CD4-positive, alpha-beta memory T cell (primary cell): ENCODE measurements around the gene CST7. TPM values are rescaled to one million over a fixed set of nuclear protein-coding genes. Genes with fewer than 3 reads are reported as not detected.
A peak's percentile ranks its signal among the peaks of the same experiment; 100 is the strongest.
"Not testable (repeated sequence)": the region's sequence is repeated elsewhere in the genome, so short reads cannot be mapped to it uniquely, and the experiment has no call there.

ENCODE experiments used
- CTCF ChIA-PET: fragments of 350-600 bp; sonication (Branson Sonifier 250); formaldehyde crosslinking; loops from one replicate; lab custom pipeline; 2021; ENCODE audit warnings: inconsistent platforms; ENCODE audit not compliant: partially characterized antibody; lab: Charles Lee
- POLR2A ChIA-PET: fragments of 350-600 bp; sonication (Branson Sonifier 250); formaldehyde crosslinking; loops from one replicate; lab custom pipeline; 2021; ENCODE audit not compliant: partially characterized antibody; lab: Charles Lee
- DNase-seq, 5 donors: peaks; one replicate each; pipeline versions ENCODE4 v3.0.0 to v3.0.0-alpha.2; 2020 to 2022; ENCODE audit warnings: mixed read lengths in 1 of 5
- H3K27ac ChIP-seq: one replicate; pipeline ENCODE4 v1.7.0; 2013; ENCODE audit warnings: low read depth, low read length
- H3K27me3 ChIP-seq: 2 replicates; pipeline ENCODE4 v1.7.0; 2013; ENCODE audit warnings: mild to moderate bottlenecking, low read length, moderate library complexity; ENCODE audit not compliant: insufficient read depth
- H3K36me3 ChIP-seq: 2 replicates; pipeline ENCODE4 v1.7.0; 2013; ENCODE audit warnings: mild to moderate bottlenecking, low read length, moderate library complexity; ENCODE audit not compliant: insufficient read depth
- H3K4me1 ChIP-seq: 2 replicates; pipeline ENCODE4 v1.7.0; 2013; ENCODE audit warnings: mild to moderate bottlenecking, low read length, moderate library complexity; ENCODE audit not compliant: insufficient read depth
- H3K4me3 ChIP-seq, 2 donors: one replicate each; pipeline ENCODE4 v1.7.0; 2013; ENCODE audit warnings: low read length in 2 of 2, mild to moderate bottlenecking in 1 of 2
- H3K9me3 ChIP-seq, 2 donors: one replicate each; pipeline ENCODE4 v1.7.0; 2013; ENCODE audit warnings: low read length in 2 of 2, control low read depth in 1 of 2; ENCODE audit not compliant: control insufficient read depth in 1 of 2
- H3K27ac Mint-ChIP-seq, 7 donors: one replicate each; pipeline ENCODE4 v1.8.0; 2020 to 2021; ENCODE audit warnings: mixed read lengths in 7 of 7, mild to moderate bottlenecking in 6 of 7, inconsistent platforms in 3 of 7, moderate library complexity in 3 of 7
- H3K27me3 Mint-ChIP-seq, 2 donors: one replicate each; pipeline ENCODE4 v1.8.0; 2020 to 2021; ENCODE audit warnings: mixed read lengths in 2 of 2
- H3K36me3 Mint-ChIP-seq, 2 donors: one replicate each; pipeline ENCODE4 v1.8.0; 2020 to 2021; ENCODE audit warnings: mixed read lengths in 2 of 2, inconsistent platforms in 1 of 2, mild to moderate bottlenecking in 1 of 2
- H3K4me1 Mint-ChIP-seq, 4 donors: one replicate each; pipeline ENCODE4 v1.8.0; 2020 to 2021; ENCODE audit warnings: mixed read lengths in 4 of 4, mild to moderate bottlenecking in 1 of 4
- H3K4me3 Mint-ChIP-seq, 8 donors: one replicate each; pipeline ENCODE4 v1.8.0; 2020 to 2021; ENCODE audit warnings: mixed read lengths in 8 of 8, mild to moderate bottlenecking in 7 of 8, moderate library complexity in 6 of 8, inconsistent platforms in 3 of 8
- H3K9me3 Mint-ChIP-seq, 8 donors: one replicate each; pipeline ENCODE4 v1.8.0; 2020 to 2021; ENCODE audit warnings: mixed read lengths in 8 of 8, mild to moderate bottlenecking in 5 of 8, inconsistent platforms in 3 of 8, moderate library complexity in 1 of 8
- intact Hi-C: fragments of 100-400 bp; cut with micrococcal nuclease; formaldehyde crosslinking; loops from one replicate; pipeline ENCODE4 v1.15.1; 2023
- polyA plus RNA-seq, 2 donors: library from polyadenylated mRNA; unstranded; fragments of 300-500 nt; fragmentation: Illumina TruSeq; gene quantifications; one replicate each; pipeline ENCODE4 v1.2.3, GENCODE V29; 2021
- total RNA-seq, 2 experiments: library from RNA; stranded (reverse); gene quantifications; one replicate each; pipeline ENCODE4 v1.2.3, GENCODE V29; 2021

Gene CST7
- total and polyA plus RNA-seq, 4 experiments from 2014 or later: 23.2 to 62.8 (median 40.5) TPM

GRCh38 chr20:24929867-24930723 lies 19.0 kb upstream of the CST7 start:
- H3K4me3 ChIP-seq, H3K4me3 Mint-ChIP-seq, H3K36me3 ChIP-seq, H3K27me3 ChIP-seq, H3K9me3 ChIP-seq, H3K27me3 Mint-ChIP-seq, H3K36me3 Mint-ChIP-seq, H3K27ac ChIP-seq, H3K9me3 Mint-ChIP-seq: not testable (repeated sequence)
- peak in 1 of 5 donors; percentile 30 for DNase-seq
- CTCF ChIA-PET: interaction anchor here (1.1 to 4.6 kb wide), 15 partner anchors 9 to 929 kb away, joined by 3 to 31 read pairs (median 6); partner anchors contain the start of gene CST7
- intact Hi-C loops: loop anchor here (2.0 kb wide), 1 partner anchor 19 kb away; the partner anchor contains the start of gene CST7
- POLR2A ChIA-PET: interaction anchor here (1.2 to 3.2 kb wide), 3 partner anchors 21 to 64 kb away, joined by 4 to 19 read pairs (median 5); partner anchors contain the start of gene APMAP
- Mint-ChIP-seq H3K4me1 (peaks cover 20 to 35% (median 28%) of the 10 kb centered on the region in 4 donors), H3K27ac (peak overlapping the region in 6 of 7 donors; percentile 29 to 66 (median 50))
- peaks cover 24% of the 10 kb centered on the region for H3K4me1 ChIP-seq

DNA sequence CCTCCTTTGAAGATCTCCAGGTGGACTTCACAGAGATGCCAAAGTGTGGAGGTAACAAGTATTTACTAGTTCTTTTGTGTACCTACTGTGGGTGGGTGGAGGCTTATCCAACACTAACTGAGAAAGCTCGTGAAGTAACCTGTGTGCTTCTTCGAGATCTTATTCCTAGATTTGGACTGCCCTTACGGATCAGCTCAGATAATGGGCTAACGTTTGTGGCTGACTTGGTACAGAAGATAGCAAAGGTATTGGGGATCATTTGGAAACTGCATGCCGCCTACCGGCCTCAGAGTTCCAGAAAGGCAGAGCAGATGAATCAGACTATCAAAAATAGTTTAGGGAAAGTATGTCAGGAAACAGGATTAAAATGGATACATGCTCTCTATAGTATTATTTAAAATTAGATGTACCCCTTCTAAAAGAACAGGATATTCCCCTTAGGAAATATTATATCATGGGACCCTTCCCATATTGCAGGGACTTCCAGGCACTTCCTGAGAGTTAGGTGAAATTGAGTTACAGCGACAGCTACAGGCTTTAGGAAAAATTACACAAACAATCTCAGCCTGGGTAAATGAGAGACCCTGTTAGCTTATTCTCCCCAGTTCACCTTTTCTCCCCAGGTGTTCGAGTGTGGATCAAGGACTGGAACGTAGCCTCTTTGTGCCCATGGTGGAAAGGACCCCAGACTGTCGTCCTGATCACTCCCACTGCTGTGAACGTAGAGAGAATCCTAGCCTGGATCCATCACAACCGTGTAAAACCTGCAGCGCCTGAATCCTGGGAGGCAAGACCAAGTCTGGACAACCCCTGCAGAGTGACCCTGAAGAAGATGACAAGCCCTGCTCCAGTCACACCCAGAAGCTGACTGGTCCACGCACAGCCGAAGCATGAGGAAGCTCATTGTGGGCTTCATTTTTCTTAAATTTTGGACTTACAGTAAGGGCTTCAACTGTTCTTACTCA lies 18.1 kb upstream of the CST7 start:
- peaks cover 24% of the 10 kb centered on the region for H3K4me1 ChIP-seq
- intact Hi-C loops: loop anchor here (2.0 kb wide), 1 partner anchor 18 kb away; the partner anchor contains the start of gene CST7
- not testable (repeated sequence) for DNase-seq, H3K27me3 ChIP-seq, H3K36me3 Mint-ChIP-seq, H3K9me3 Mint-ChIP-seq, H3K27me3 Mint-ChIP-seq, H3K27ac ChIP-seq, H3K36me3 ChIP-seq, H3K9me3 ChIP-seq
- Mint-ChIP-seq H3K4me1 (peaks cover 20 to 35% (median 28%) of the 10 kb centered on the region in 4 donors), H3K4me3 (peak overlapping the region in 6 of 8 donors; percentile 19 to 75 (median 59)), H3K27ac (peak overlapping the region; percentile 29 to 88 (median 73))
- ChIA-PET CTCF (interaction anchor here (0.8 to 4.6 kb wide), 23 partner anchors 10 to 930 kb away, joined by 3 to 31 read pairs (median 4); partner anchors contain the start of gene CST7), POLR2A (interaction anchor here (0.6 to 3.2 kb wide), 8 partner anchors 18 to 160 kb away, joined by 3 to 19 read pairs (median 5); partner anchors contain the start of genes APMAP and CST7)
- peak overlapping the region in 1 of 2 donors; percentile 11 for H3K4me3 ChIP-seq

DNA sequence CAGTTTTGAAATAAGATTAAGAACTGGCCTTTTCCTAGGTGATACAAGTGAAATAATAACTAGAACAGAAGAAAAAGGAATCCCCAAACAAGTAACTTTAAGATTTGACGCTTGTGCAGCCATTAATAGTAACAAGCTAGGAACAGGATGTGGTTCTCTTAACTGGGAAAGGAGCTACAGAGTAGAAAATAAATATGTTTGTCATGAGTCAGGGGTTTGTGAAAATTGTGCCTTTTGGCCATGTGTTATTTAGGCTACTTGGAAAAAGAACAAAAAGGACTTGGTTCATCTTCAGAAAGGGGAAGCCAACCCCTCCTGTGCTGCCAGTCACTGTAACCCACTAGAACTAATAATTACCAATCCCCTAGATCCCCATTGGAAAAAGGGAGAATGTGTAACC lies 17.2 kb upstream of the CST7 start:
- POLR2A ChIA-PET: interaction anchor here (0.6 to 3.2 kb wide), 7 partner anchors 17 to 159 kb away, joined by 3 to 19 read pairs (median 5); partner anchors contain the start of genes APMAP and CST7
- peak overlapping the region in 7 of 8 donors; percentile 31 to 75 (median 60) for H3K4me3 Mint-ChIP-seq
- not testable (repeated sequence) for H3K36me3 ChIP-seq, H3K9me3 Mint-ChIP-seq, H3K27ac ChIP-seq, H3K27me3 Mint-ChIP-seq, H3K36me3 Mint-ChIP-seq, H3K9me3 ChIP-seq, H3K4me3 ChIP-seq, H3K27me3 ChIP-seq
- peak in 1 of 5 donors; percentile 26 for DNase-seq
- H3K27ac Mint-ChIP-seq: peak overlapping the region; percentile 51 to 89 (median 79)
- intact Hi-C loops: loop anchor here (2.0 kb wide), 1 partner anchor 17 kb away; the partner anchor contains the start of gene CST7
- CTCF ChIA-PET: interaction anchor here (0.7 to 4.6 kb wide), 14 partner anchors 9 to 830 kb away, joined by 3 to 31 read pairs (median 5); partner anchors contain the start of gene CST7
- H3K4me1 ChIP-seq: peaks cover 24% of the 10 kb centered on the region
- peaks cover 20 to 35% (median 28%) of the 10 kb centered on the region in 4 donors for H3K4me1 Mint-ChIP-seq

GRCh38 chr20:24933266-24933908 lies 15.7 kb upstream of the CST7 start:
- intact Hi-C loops: no loop called here
- DNase-seq: no peak
- no peak overlapping the region for H3K4me3 Mint-ChIP-seq
- no peaks in the 10 kb centered on the region for H3K9me3 ChIP-seq
- no peaks in the 10 kb centered on the region for H3K27me3 Mint-ChIP-seq
- H3K4me1 Mint-ChIP-seq: peaks cover 20 to 35% (median 28%) of the 10 kb centered on the region in 4 donors
- no peaks in the 10 kb centered on the region for H3K27me3 ChIP-seq
- no peaks in the 10 kb centered on the region for H3K36me3 Mint-ChIP-seq
- CTCF ChIA-PET: interaction anchor here (3.5 to 3.6 kb wide), 2 partner anchors 16 to 27 kb away, joined by 20 to 31 read pairs; partner anchors contain the start of gene CST7
- H3K27ac ChIP-seq: no peak overlapping the region
- peak overlapping the region in 1 of 7 donors; percentile 56 for H3K27ac Mint-ChIP-seq
- POLR2A ChIA-PET: no interaction called here
- H3K4me3 ChIP-seq: no peak overlapping the region
- H3K4me1 ChIP-seq: peaks cover 24% of the 10 kb centered on the region
- H3K9me3 Mint-ChIP-seq: no peaks in the 10 kb centered on the region
- H3K36me3 ChIP-seq: no peaks in the 10 kb centered on the region

GRCh38 chr20:24934101-24934661 lies 14.9 kb upstream of the CST7 start:
- H3K27ac ChIP-seq: no peak overlapping the region
- no peak for DNase-seq
- H3K4me1 ChIP-seq: peaks cover 24% of the 10 kb centered on the region
- Mint-ChIP-seq H3K36me3 (no peaks in the 10 kb centered on the region), H3K27ac (no peak overlapping the region), H3K4me1 (peaks cover 20 to 35% (median 28%) of the 10 kb centered on the region in 4 donors), H3K4me3 (no peak overlapping the region), H3K9me3 (no peaks in the 10 kb centered on the region), H3K27me3 (no peaks in the 10 kb centered on the region)
- H3K4me3 ChIP-seq: no peak overlapping the region
- no peaks in the 10 kb centered on the region for H3K27me3 ChIP-seq
- ChIA-PET CTCF (no interaction called here), POLR2A (no interaction called here)
- intact Hi-C loops: no loop called here
- H3K9me3 ChIP-seq: no peaks in the 10 kb centered on the region
- H3K36me3 ChIP-seq: no peaks in the 10 kb centered on the region

- intact Hi-C loops: no loop called here
- Mint-ChIP-seq H3K9me3 (no peaks in the 10 kb centered on the region), H3K4me1 (peaks cover 20 to 34% (median 28%) of the 10 kb centered on the region in 4 donors), H3K4me3 (no peak overlapping the region), H3K27ac (peak overlapping the region in 1 of 7 donors; percentile 48), H3K27me3 (no peaks in the 10 kb centered on the region), H3K36me3 (no peaks in the 10 kb centered on the region)
- H3K9me3 ChIP-seq: no peaks in the 10 kb centered on the region
- H3K27ac ChIP-seq: no peak overlapping the region
- no peaks in the 10 kb centered on the region for H3K27me3 ChIP-seq
- H3K4me3 ChIP-seq: no peak overlapping the region
- CTCF ChIA-PET: no interaction called here
- POLR2A ChIA-PET: no interaction called here
- no peaks in the 10 kb centered on the region for H3K36me3 ChIP-seq
- DNase-seq: no peak
- H3K4me1 ChIP-seq: peaks cover 24% of the 10 kb centered on the region
These were observed 14.4 kb upstream of the CST7 start for GRCh38 chr20:24934716-24935115.
